HG02678 (cell line): ENCODE measurements around the gene HSPH1.
"Not testable (repeated sequence)": the region's sequence is repeated elsewhere in the genome, so short reads cannot be mapped to it uniquely, and the experiment has no call there.

Experiments used
- ATAC-seq: cut with Tn5 transposase; IDR thresholded peaks from one replicate; pipeline ENCODE4 v1.9.1; 2021; ENCODE audit warnings: mild to moderate bottlenecking, moderate library complexity; ENCODE audit not compliant: unreplicated experiment

Gene HSPH1

DNA sequence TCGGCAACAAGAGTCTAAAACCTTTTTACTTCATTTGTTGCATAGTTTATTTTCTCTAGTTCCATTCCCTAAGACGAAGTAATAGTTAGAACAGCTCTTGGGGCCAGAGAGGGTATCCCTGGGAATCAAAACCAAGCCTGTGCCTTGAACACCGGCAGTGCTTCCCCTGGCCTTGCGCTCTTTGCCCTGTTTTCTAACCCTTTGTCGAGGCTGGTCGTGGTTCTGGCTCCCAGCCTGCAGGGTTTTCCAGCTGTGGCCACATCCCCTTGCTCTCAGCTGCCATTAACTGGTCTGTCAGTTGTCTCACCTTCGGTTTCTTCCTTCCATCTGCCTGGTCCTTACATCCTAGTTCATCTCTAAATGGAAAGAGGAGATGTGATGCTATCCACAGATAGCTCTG, 61.0 kb downstream of the HSPH1 start:
- ATAC-seq: no peak

DNA sequence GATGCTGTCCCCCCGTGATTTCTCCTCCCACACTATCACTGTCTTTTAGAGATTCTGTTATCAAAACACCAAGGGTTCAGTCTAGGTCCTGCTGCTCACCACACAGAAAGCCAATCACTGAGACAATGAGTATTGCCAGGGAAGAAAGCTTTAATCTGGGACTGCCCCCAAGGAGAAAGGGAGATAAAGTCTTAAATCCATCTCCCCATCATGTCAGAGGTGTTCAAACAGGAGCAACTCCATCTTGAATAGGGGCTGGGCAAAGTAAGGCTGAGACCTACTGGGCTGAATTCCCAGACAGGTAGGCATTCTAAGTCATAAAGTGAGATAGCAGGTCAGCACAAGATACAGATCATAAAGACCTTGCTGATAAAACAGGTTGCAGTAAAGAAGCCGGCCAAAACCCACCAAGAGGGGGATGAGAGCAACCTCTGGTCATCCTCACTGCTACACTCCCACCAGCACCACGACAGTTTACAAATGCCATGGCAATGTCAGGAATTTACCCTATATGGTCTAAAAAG, 63.7 kb downstream of the HSPH1 start:
- not testable (repeated sequence) for ATAC-seq

DNA sequence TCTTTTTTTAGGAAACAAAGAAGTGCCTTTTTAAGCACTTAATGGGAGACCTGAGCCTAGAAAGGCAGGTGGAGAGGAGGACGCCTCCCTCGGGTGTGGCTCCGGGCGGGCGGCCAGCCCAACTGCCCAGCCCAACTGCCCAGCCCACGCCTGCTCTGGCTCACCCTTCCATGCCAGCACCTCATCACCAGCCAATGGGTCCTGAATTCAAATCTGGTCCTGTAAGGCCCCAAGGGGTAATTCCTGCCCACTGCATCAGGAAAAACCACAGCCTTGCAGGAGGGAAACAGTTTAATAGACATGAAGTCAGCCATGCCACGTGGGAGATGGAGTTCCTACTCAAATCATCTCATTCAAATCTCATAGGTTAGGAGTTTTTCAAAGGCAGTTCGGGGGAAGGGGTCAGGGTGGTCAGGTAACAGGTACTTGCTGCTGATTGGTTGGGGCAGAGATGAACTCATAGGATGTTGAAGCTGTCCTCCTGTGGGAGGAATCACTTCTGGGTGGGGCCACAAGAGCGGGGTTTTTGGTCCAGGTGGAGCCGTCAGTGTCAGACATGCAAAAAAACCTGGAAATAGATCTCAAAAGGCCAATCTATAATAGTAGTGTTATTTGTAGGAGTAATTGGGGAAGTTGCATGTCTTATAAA, 64.9 kb downstream of the HSPH1 start:
- no peak for ATAC-seq

DNA sequence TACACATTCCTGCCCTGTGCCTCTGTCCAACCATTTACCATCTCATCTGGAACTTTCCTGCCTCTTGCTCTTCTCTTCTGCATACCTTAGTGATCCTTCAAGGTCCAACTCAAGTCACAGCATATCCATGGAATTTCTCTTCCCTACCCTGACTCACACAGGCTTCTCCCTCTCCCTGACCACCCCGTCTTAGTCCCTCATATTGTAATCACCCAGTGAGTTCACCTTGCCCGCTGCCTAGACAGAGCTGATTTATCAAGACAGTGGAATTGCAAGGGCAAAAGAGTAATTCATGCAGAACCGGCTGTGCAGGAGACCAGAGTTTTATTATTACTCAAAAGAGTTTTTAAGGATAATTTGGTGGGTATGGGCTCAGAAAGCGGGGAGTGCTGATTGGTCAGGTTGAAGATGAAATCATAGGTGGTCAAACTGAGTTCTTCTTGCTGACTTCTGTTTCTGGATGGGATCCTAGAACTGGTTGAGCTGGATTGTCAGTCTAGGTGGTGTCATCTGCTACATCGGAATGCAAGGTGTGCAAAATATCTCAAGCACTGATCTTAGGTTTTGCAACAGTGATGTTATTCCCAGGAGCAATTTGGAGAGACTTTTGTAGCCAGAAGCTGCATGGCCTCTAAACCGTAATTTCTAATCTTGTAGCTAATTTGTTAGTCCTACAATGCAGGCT, 67.2 kb downstream of the HSPH1 start:
- ATAC-seq: no peak

DNA sequence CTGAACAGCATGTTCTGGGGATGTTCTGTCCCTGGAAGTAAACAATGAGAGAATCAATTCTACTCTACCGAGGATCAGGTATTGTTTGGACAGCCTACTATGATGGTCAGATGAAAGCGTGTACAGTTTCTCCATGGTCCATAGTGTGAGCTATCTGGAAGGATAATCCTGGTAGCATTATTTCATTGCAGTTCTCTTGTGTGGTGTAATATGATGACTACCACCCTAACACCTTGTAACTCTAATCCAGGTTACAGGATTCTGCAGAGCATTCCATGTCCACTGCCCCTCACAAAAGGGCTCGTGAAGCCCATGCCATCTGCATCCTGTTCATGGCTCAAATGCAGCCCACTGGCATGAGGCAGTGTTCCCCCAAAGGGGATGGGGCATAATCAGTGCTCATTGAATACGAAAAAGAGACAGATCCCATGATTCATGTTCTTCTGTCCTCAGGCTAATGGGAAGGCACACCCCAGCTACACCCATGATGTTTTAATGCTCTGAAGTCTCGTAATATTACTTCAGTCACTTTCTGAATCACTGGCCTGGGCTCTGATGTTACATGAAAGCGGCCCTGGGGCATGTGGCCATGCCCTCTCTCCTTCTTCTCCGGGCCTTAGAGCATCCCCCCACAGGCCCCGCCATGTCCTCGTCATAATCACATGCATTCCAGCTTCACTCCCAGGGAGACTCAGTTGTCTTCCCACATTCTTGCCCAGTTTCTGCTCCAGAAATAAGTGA, 68.4 kb downstream of the HSPH1 start:
- ATAC-seq: no peak

DNA sequence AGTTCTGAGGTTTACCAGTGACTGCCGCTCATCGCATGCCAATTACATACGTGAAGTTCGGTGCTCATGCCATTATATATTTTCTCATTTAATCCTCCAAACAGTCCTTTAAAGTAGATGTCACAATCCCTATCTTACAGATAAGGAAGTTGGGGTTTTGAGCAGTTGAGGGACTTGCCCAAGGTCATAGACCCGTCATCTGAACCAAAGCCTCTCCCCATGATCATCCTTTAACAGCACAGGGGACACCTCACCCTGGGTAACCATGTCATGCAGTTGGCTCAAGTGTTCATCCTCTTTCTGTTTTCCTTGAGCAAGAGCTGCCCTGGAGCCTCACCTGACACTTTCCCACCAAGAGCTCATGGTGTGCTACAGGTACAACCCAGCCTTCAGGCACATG, 69.1 kb downstream of the HSPH1 start:
- ATAC-seq: no peak

DNA sequence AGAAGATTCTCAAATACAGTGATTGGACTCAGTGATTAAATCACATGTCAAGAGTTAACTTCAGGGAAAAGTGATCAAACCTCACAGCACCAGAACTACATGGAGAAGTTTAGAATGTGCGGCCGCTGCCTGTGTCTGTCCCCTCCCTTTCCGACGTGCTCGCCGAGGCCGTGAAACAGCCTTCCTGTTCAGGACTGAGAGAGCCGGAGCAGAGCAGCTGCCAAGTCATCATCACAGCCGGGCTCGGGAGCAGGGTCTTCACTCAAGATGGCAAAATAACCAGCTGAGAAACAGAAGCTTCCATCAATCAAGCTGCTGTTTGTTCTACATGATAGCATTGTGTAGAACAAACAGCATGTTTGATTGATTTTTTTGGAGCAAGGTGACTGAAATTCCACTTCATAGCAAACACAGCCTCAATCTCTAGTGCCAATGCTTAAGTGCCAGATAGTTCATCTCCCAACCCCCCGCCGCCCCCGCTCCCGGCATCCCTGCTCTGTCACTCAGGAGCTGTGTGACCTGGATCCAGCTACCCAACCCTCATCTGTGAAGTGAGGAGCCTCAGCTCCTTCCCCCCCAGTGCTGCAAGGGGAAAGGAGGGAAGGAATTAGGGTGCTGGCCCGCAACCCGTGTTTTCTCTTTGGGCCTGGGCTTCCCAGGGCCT, 70.6 kb downstream of the HSPH1 start:
- ATAC-seq: peak; percentile 56

DNA sequence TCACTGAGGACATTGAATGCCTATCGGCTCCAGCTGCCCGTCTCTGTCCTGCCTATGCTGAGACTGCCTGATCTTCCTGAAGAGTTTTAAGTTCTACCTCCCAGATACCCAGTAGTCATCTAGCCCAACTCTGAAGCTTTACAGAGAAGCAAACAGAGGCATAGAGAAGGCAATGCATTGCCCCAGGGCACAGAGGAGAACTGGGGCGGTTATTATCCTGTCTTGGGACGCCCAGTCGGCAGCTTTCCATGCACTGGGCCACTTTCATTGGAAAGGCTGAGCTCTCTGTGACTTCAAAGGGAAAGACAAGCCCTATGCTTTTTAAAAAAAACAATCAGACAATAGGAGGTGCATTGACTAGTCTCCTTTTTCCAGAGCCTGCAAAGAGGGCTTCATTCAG, 71.6 kb downstream of the HSPH1 start:
- ATAC-seq: no peak

DNA sequence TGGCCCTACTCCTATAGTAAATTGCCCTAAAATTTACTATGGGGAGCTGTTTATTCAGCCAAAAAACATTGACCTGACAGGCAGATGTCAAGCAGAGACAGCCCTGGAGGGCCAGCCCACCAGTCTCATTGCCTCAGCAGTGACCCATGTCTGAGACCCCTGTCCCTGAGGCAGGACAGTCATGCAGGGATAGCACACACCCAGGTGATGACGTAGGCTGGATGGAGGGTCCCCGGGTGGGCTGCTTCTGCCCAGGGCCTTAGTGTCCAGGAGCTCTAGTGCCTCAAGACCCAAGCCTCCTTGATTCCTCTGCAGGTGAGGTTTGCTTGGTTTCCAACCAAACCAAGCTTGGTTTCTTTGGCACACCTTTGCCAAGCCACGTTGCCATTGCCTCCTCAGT, 72.1 kb downstream of the HSPH1 start:
- no peak for ATAC-seq

DNA sequence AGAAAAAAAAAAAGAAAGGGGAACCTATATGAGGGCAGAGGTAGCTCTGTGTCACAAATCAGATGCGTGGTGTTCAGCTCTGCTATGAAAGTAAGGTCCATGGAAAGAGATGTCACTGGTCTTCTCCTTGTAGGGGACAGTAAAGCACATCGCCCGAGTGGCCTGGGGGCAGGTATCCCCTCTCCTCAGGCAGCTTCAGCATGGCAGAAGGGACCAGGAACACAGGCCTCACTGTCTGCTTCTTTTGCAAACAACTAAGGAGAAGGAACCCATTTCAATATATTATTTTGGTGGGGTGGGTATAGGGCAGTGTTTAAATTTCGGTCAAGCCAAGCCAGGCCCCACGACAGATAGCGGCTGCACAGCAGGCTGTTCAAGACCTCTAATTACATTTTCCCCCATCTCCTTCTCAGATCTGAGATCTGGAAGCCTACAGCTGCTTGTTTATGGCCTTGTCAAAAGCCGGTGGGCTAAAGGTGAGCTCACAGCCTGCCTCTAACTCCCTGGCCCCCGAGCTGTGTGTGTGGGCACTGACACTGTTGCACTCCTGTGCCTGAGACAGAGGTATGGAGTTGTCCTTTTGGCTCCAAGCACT, 72.8 kb downstream of the HSPH1 start:
- no peak for ATAC-seq
